Body of pancreas (tissue), 4 donors: ENCODE data around the gene RNF111.

Experiments used
- CTCF ChIP-seq, 7 experiments: fragments of 450-650 bp in 4 of 7; fragments of 200-600 bp in 3 of 7; sonication (generic) in 3 of 7; IDR thresholded peaks; one replicate each; pipeline ENCODE4 v1.5.1; 2016 to 2019; ENCODE audit warnings: antibody characterized with exemption in 7 of 7
- POLR2A ChIP-seq, 3 donors: fragments of 450-650 bp; IDR thresholded peaks; one replicate each; pipeline ENCODE4 v1.6.1; 2016; ENCODE audit warnings: antibody characterized with exemption in 3 of 3, mild to moderate bottlenecking in 2 of 3

GRCh38 chr15:59104912-59105732 lies 117.7 kb downstream of the RNF111 start, which contains the start of gene CCNB2:
- TF ChIP-seq CTCF (IDR thresholded peaks at IDR 0.05) = no peak
- peak in 1 of 3 donors; percentile 20 for TF ChIP-seq POLR2A (IDR thresholded peaks at IDR 0.05)
